Measurements from ENCODE around the gene ESR2. TPM values are rescaled to one million over a fixed set of nuclear protein-coding genes. Genes with fewer than 3 reads are reported as not detected.
A peak's percentile ranks its signal among the peaks of the same experiment; 100 is the strongest.

The ESR2 gene
- total and polyA plus RNA-seq, 4 donors, result 0.11 to 3.4 (median 0.37) TPM

DNA sequence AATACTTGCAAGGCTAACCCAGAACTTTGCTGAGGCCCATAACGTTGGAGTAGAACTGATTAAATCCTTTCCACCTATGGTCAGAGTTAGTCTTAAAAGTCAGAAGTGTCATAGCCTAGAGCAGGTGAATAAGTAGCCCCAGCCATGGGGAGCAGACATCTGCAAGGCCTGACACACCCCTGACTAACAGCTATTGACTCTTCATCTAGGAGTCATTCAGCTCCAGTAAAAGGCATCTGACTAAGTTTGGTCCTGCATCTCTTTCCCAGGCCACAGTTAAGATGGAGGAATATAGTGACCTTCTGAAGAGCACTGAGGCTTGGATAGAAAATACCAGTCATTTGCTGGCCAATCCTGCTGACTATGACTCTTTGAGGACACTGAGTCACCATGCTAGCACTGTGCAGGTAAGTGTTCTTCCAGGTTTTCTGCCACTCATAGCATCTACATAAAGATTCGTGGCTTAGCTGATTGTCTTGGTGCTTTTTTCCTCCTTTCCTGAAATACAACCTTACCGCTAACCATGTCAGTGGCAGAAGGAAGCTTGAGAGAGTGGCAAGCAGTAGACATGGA, 212.9 kb downstream of the ESR2 start:
- DNase-seq, result no peak
- no peak for ATAC-seq (ENCODE audit: insufficient read depth, low FRiP score)
- peaks cover 0 to 3% (median 0%) of the 10 kb centered on the region in 5 donors for H3K4me1 ChIP-seq (ENCODE audit: control insufficient read depth in 5 of 5, insufficient read depth in 5 of 5, low read length in 5 of 5)
- H3K36me3 ChIP-seq (ENCODE audit: control insufficient read depth in 4 of 4, insufficient read depth in 4 of 4, low read length in 4 of 4), result peaks cover 10 to 19% (median 15%) of the 10 kb centered on the region in 4 donors
- 94 to 96% methylated on average over 3 of the region's 3 CpGs for WGBS, 2 donors
- no peak overlapping the region for H3K9ac ChIP-seq (ENCODE audit: insufficient read depth in 1 of 2, low read length in 2 of 2)
- no peaks in the 10 kb centered on the region for H3K9me3 ChIP-seq (ENCODE audit: control insufficient read depth in 4 of 4, insufficient read depth in 3 of 4, low read length in 3 of 4)
- TF ChIP-seq, protein P1, sequence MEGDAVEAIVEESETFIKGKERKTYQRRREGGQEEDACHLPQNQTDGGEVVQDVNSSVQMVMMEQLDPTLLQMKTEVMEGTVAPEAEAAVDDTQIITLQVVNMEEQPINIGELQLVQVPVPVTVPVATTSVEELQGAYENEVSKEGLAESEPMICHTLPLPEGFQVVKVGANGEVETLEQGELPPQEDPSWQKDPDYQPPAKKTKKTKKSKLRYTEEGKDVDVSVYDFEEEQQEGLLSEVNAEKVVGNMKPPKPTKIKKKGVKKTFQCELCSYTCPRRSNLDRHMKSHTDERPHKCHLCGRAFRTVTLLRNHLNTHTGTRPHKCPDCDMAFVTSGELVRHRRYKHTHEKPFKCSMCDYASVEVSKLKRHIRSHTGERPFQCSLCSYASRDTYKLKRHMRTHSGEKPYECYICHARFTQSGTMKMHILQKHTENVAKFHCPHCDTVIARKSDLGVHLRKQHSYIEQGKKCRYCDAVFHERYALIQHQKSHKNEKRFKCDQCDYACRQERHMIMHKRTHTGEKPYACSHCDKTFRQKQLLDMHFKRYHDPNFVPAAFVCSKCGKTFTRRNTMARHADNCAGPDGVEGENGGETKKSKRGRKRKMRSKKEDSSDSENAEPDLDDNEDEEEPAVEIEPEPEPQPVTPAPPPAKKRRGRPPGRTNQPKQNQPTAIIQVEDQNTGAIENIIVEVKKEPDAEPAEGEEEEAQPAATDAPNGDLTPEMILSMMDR (IDR thresholded peaks at IDR 0.05; ENCODE audit: control extremely low read depth, extremely low read depth), result no peak
- no peaks in the 10 kb centered on the region for H3K27me3 ChIP-seq (ENCODE audit: control insufficient read depth in 3 of 3, insufficient read depth in 3 of 3, low read length in 2 of 3)
- H3K27ac ChIP-seq (ENCODE audit: low read depth in 1 of 2, low read length in 1 of 2), result peak overlapping the region in 1 of 2 donors; percentile 75
- no peak overlapping the region for H3K4me3 ChIP-seq

DNA sequence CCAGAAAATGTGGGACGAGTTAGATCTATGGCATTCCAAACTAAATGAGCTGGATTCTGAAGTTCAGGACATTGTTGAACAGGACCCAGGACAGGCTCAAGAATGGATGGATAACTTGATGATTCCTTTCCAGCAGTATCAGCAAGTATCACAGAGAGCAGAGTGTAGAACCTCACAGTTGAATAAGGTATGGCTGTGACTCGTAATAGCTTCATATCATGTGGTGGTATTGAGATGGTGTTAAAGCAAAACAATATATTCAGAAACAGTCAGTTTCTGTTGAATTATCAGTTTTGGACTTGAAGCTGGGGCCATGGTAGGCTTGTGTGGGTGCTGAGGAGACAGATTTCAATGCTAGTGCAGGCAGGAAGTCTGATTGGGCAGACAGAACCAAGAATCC, 213.7 kb downstream of the ESR2 start:
- Histone ChIP-seq H3K27ac (ENCODE audit: low read depth in 1 of 2, low read length in 1 of 2) (peak overlapping the region in 1 of 2 donors; percentile 41), H3K9ac (ENCODE audit: insufficient read depth in 1 of 2, low read length in 2 of 2) (no peak overlapping the region), H3K36me3 (ENCODE audit: control insufficient read depth in 4 of 4, insufficient read depth in 4 of 4, low read length in 4 of 4) (peaks cover 10 to 19% (median 18%) of the 10 kb centered on the region in 4 donors), H3K4me3 (no peak overlapping the region), H3K27me3 (ENCODE audit: control insufficient read depth in 3 of 3, insufficient read depth in 3 of 3, low read length in 2 of 3) (no peaks in the 10 kb centered on the region), H3K9me3 (ENCODE audit: control insufficient read depth in 4 of 4, insufficient read depth in 3 of 4, low read length in 3 of 4) (no peaks in the 10 kb centered on the region), H3K4me1 (ENCODE audit: control insufficient read depth in 5 of 5, insufficient read depth in 5 of 5, low read length in 5 of 5) (peaks cover 0 to 3% (median 0%) of the 10 kb centered on the region in 5 donors)
- TF ChIP-seq, protein P1 (IDR thresholded peaks at IDR 0.05; ENCODE audit: control extremely low read depth, extremely low read depth), result no peak
- WGBS, 2 donors, result 92 to 95% methylated on average over 2 of the region's 2 CpGs
- DNase-seq (no peak), ATAC-seq (ENCODE audit: insufficient read depth, low FRiP score) (no peak)

GRCh38 chr14:64075613-64076005, 218.6 kb downstream of the ESR2 start:
- no peaks in the 10 kb centered on the region for H3K9me3 ChIP-seq (ENCODE audit: control insufficient read depth in 4 of 4, insufficient read depth in 3 of 4, low read length in 3 of 4)
- DNase-seq, result no peak
- ATAC-seq (ENCODE audit: insufficient read depth, low FRiP score), result no peak
- H3K9ac ChIP-seq (ENCODE audit: insufficient read depth in 1 of 2, low read length in 2 of 2), result no peak overlapping the region
- H3K36me3 ChIP-seq (ENCODE audit: control insufficient read depth in 4 of 4, insufficient read depth in 4 of 4, low read length in 4 of 4), result peaks cover 16 to 31% (median 20%) of the 10 kb centered on the region in 4 donors
- H3K4me3 ChIP-seq, result no peak overlapping the region
- 86 to 89% methylated on average over 1 of the region's 1 CpG for WGBS, 2 donors
- H3K27ac ChIP-seq (ENCODE audit: low read depth in 1 of 2, low read length in 1 of 2), result no peak overlapping the region
- TF ChIP-seq, protein P1 (IDR thresholded peaks at IDR 0.05; ENCODE audit: control extremely low read depth, extremely low read depth), result no peak
- H3K27me3 ChIP-seq (ENCODE audit: control insufficient read depth in 3 of 3, insufficient read depth in 3 of 3, low read length in 2 of 3), result no peaks in the 10 kb centered on the region
- no peaks in the 10 kb centered on the region for H3K4me1 ChIP-seq (ENCODE audit: control insufficient read depth in 5 of 5, insufficient read depth in 5 of 5, low read length in 5 of 5)

Measured in lung (tissue), 12 donors.